Activated naive CD8-positive, alpha-beta T cell treated with anti-CD3 and anti-CD28 coated beads, Interleukin-2, amount 50 U/mL, for 16 hours (primary cell): ENCODE data around the gene EMILIN1.

Experiments used
- DNase-seq: peaks from one replicate; pipeline ENCODE4 v3.0.0-alpha.2; 2020; ENCODE audit warnings: low read depth, low spot score

Gene EMILIN1

GRCh38 chr2:27078267-27079194 lies at the start of gene EMILIN1:
TSS of gene EMILIN1 (plus strand) at chr2:27078615. CDS start at chr2:27079066, 451 bp downstream.
- no peak for DNase-seq

- no peak for DNase-seq
Observed at GRCh38 chr2:27029051-27029450, 49.4 kb upstream of the EMILIN1 start.

GRCh38 chr2:27032495-27033252 lies 45.7 kb upstream of the EMILIN1 start, which contains the start of gene TMEM214:
TSS of gene TMEM214 (plus strand) at chr2:27032965. CDS start at chr2:27033016, 51 bp downstream.
- DNase-seq = peak; percentile 49

- no peak for DNase-seq
Observed at GRCh38 chr2:27033253-27033852, 45.1 kb upstream of the EMILIN1 start.

- no peak for DNase-seq
Observed at GRCh38 chr2:27038012-27038411, 40.4 kb upstream of the EMILIN1 start.

- no peak for DNase-seq
Observed at GRCh38 chr2:27038631-27039339, 39.6 kb upstream of the EMILIN1 start.

GRCh38 chr2:27039426-27039825 lies 39.0 kb upstream of the EMILIN1 start:
- no peak for DNase-seq

GRCh38 chr2:27039871-27040270 lies 38.5 kb upstream of the EMILIN1 start:
- no peak for DNase-seq

GRCh38 chr2:27040282-27040681 lies 38.1 kb upstream of the EMILIN1 start:
- no peak for DNase-seq

GRCh38 chr2:27041752-27042151 lies 36.7 kb upstream of the EMILIN1 start:
- no peak for DNase-seq

- DNase-seq = no peak
Observed at GRCh38 chr2:27042159-27042661, 36.2 kb upstream of the EMILIN1 start.

- DNase-seq = no peak
Observed at GRCh38 chr2:27042985-27043634, 35.3 kb upstream of the EMILIN1 start.

- peak; percentile 31 for DNase-seq
Observed at GRCh38 chr2:27049422-27050280, 28.8 kb upstream of the EMILIN1 start.

GRCh38 chr2:27050281-27050995 lies 28.0 kb upstream of the EMILIN1 start:
- DNase-seq = peak; percentile 75

GRCh38 chr2:27050996-27051901 lies 27.2 kb upstream of the EMILIN1 start, which contains the start of gene AGBL5:
TSS of gene AGBL5 (plus strand) at chr2:27051668. CDS start at chr2:27052959, 1,291 bp downstream.
- DNase-seq = peak; percentile 82

- no peak for DNase-seq
Observed at GRCh38 chr2:27051902-27052645, 26.3 kb upstream of the EMILIN1 start.

GRCh38 chr2:27053321-27053720 lies 25.1 kb upstream of the EMILIN1 start:
- no peak for DNase-seq
